ENCODE results near the gene GRK5.

- TF ChIP-seq ZNF384 (IDR thresholded peaks at IDR 0.05) (no peak), BHLHE40 (IDR thresholded peaks at IDR 0.05; ENCODE audit: borderline replicate concordance) (no peak), SUZ12 (IDR thresholded peaks at IDR 0.05) (no peak), FOXM1 (IDR thresholded peaks at IDR 0.05; ENCODE audit: borderline replicate concordance) (no peak), FOXK2 (IDR thresholded peaks at IDR 0.05) (no peak), L3MBTL2 (conservative IDR thresholded peaks at IDR 0.05) (no peak)
- TF ChIP-seq, protein P1, sequence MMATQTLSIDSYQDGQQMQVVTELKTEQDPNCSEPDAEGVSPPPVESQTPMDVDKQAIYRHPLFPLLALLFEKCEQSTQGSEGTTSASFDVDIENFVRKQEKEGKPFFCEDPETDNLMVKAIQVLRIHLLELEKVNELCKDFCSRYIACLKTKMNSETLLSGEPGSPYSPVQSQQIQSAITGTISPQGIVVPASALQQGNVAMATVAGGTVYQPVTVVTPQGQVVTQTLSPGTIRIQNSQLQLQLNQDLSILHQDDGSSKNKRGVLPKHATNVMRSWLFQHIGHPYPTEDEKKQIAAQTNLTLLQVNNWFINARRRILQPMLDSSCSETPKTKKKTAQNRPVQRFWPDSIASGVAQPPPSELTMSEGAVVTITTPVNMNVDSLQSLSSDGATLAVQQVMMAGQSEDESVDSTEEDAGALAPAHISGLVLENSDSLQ (IDR thresholded peaks at IDR 0.05): no peak
These were observed 212.6 kb downstream of the GRK5 start for GRCh38 chr10:119419931-119420330.

All from HEK293T (cell line).